ENCODE data around the gene NANOGP8.

GRCh38 chr15:35095941-35096340 is 10.8 kb upstream of the NANOGP8 start:
- no peak for TF ChIP-seq CTCF (IDR thresholded peaks at IDR 0.05; ENCODE audit: borderline replicate concordance, extremely low read depth, low read length, poor library complexity, severe bottlenecking)
- no peak for TF ChIP-seq EZH2 (IDR thresholded peaks at IDR 0.05; ENCODE audit: borderline replicate concordance, low read depth, low read length, severe bottlenecking)
